Effector memory CD4-positive, alpha-beta T cell (primary cell): Measurements from ENCODE around the gene GNAI1.

Source experiments
- DNase-seq, 3 donors: peaks; one replicate each; pipeline ENCODE4 v3.0.0-alpha.2; 2020
- H3K27ac ChIP-seq: 2 replicates; pipeline ENCODE4 v1.7.0; 2013; ENCODE audit warnings: mild to moderate bottlenecking, low read length, moderate library complexity; ENCODE audit not compliant: insufficient read depth, poor library complexity, severe bottlenecking
- H3K27me3 ChIP-seq: replicated peaks from 2 replicates; pipeline ENCODE4 v1.7.0; 2013; ENCODE audit warnings: mild to moderate bottlenecking, low read length; ENCODE audit not compliant: insufficient read depth, control insufficient read depth, poor library complexity, severe bottlenecking
- H3K36me3 ChIP-seq: 2 replicates; pipeline ENCODE4 v1.7.0; 2013; ENCODE audit warnings: mild to moderate bottlenecking, low read length, moderate library complexity; ENCODE audit not compliant: control insufficient read depth, insufficient read depth
- H3K4me1 ChIP-seq: 2 replicates; pipeline ENCODE4 v1.7.0; 2013; ENCODE audit warnings: low read length, mild to moderate bottlenecking; ENCODE audit not compliant: control insufficient read depth, insufficient read depth, poor library complexity, severe bottlenecking
- H3K4me3 ChIP-seq: 2 replicates; pipeline ENCODE4 v1.7.0; 2013; ENCODE audit warnings: low read length, low read depth, mild to moderate bottlenecking; ENCODE audit not compliant: insufficient read depth, poor library complexity, severe bottlenecking
- H3K9me3 ChIP-seq: 2 replicates; pipeline ENCODE4 v1.7.0; 2013; ENCODE audit warnings: mild to moderate bottlenecking, low read length, moderate library complexity; ENCODE audit not compliant: control insufficient read depth

GNAI1 gene

DNA sequence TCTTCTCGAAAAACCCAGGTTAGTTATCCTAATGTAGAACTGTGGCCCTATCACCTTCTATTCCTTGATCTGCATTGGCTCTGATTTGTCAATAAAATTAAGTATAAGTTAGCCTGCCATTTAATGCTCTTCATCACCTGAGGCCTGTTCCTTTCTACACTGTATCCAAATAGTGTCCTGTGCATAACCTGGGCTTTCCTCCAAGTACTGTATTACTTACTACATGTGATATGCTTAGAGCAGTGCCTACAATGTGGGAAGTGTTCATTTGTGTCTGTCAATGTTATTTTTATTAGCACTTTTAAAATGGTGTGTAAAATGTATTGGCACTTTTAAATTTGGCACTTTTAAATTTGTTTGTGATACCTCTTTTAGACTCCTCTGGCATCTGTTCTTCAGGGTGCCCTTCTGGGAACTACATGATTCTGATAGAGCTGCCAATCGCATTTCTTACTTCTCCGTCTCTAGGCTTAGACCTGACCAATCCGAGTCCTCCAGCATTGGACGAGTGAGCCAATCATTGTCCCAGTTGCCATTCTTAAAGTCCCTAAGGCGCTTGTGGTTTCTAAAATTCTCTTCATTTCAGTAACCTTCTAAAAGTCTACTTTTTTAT is 85.5 kb downstream of the GNAI1 start:
- no peak for DNase-seq

DNA sequence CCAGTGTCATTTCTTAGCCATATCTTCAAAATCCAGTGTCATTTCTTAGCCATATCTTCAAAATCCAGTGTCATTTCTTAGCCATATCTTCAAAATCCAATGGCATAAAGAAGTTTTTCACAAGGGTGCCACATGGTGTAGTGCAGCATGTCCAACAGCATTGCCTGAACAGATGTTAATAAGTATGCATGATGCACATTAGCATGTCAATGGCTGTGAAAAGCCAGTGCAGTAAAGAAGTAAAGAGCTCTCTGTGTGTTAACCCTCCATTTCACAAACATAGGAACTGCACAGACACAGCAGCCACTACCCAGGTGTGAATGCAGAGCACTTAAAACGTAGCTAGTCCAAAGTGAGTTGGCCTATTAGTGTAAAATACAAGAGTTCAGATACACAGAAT is 89.8 kb downstream of the GNAI1 start:
- DNase-seq, result no peak
- Histone ChIP-seq H3K4me1 (no peaks in the 10 kb centered on the region), H3K27me3 (no peaks in the 10 kb centered on the region), H3K4me3 (no peak overlapping the region), H3K9me3 (no peaks in the 10 kb centered on the region), H3K27ac (no peak overlapping the region), H3K36me3 (no peaks in the 10 kb centered on the region)

More for the DNA sequence above, 85.5 kb downstream of the GNAI1 start:
- no peak overlapping the region for H3K4me3 ChIP-seq
- H3K4me1 ChIP-seq, result no peaks in the 10 kb centered on the region
- H3K36me3 ChIP-seq, result no peaks in the 10 kb centered on the region
- no peaks in the 10 kb centered on the region for H3K27me3 ChIP-seq
- H3K9me3 ChIP-seq, result no peaks in the 10 kb centered on the region
- H3K27ac ChIP-seq, result no peak overlapping the region

DNA sequence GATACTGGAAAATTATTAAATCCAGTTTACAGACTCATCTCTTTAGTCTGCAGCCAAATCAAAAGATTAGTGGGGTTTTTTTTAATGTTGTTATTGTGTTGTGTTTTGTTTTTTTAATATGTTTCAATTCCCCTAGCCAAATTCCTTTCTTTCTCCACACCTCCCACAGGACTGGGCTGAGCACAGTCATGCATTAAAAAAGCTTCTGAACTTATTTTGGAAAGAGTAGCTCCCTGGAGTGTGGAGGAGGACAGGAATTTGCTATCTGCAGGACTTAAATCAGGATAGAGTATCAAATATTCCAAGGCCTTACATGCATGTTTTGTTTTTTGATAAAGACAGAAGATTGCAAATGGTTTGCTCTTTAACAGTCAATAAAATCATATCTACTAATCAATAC is 90.7 kb downstream of the GNAI1 start:
- H3K4me3 ChIP-seq, result no peak overlapping the region
- DNase-seq, result no peak
- no peaks in the 10 kb centered on the region for H3K4me1 ChIP-seq
- H3K9me3 ChIP-seq, result no peaks in the 10 kb centered on the region
- H3K36me3 ChIP-seq, result no peaks in the 10 kb centered on the region
- no peak overlapping the region for H3K27ac ChIP-seq
- no peaks in the 10 kb centered on the region for H3K27me3 ChIP-seq

DNA sequence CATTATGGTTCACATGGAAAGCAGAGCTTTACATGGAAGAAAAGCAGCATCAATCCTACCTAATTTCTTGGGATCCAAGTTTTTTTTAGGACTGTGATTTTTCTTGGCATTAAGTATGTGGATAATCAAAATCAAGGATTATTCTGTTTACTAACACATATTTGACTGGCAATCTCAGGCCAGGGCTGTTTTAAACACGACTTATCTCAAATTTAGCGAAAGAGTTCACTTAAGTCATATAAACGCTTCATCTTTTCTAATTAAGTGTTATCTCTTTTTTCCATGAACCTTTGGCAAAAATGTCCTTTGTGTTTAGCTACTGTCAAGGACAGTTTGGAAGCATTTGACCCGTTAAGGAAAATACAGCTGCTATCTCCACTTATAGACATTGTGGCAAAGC is 92.0 kb downstream of the GNAI1 start:
- no peak for DNase-seq
- H3K4me1 ChIP-seq, result no peaks in the 10 kb centered on the region
- no peaks in the 10 kb centered on the region for H3K36me3 ChIP-seq
- H3K27me3 ChIP-seq, result no peaks in the 10 kb centered on the region
- H3K9me3 ChIP-seq, result no peaks in the 10 kb centered on the region
- no peak overlapping the region for H3K27ac ChIP-seq
- H3K4me3 ChIP-seq, result no peak overlapping the region

DNA sequence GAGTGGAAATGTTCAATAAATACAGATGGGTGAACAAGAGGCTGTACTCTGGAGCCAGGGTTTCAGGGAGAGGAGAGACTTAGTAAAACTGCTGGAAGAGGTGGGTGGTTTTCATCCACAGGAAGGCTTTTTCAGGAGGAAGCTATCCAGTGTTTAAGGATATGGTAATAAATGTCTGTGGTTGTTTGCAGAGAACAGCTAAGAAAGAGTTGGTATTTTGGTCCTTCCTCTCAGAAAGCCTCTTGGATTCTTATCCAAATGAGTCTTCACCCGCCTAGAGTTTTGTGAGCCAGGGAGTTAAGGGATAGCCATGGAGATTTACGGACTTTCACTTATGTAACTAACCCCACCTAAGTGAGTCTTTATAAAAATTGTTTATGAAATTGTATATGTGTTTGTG is 95.7 kb downstream of the GNAI1 start:
- no peaks in the 10 kb centered on the region for H3K4me1 ChIP-seq
- no peak overlapping the region for H3K27ac ChIP-seq
- no peak for DNase-seq
- H3K9me3 ChIP-seq, result no peaks in the 10 kb centered on the region
- no peaks in the 10 kb centered on the region for H3K27me3 ChIP-seq
- no peak overlapping the region for H3K4me3 ChIP-seq
- no peaks in the 10 kb centered on the region for H3K36me3 ChIP-seq

DNA sequence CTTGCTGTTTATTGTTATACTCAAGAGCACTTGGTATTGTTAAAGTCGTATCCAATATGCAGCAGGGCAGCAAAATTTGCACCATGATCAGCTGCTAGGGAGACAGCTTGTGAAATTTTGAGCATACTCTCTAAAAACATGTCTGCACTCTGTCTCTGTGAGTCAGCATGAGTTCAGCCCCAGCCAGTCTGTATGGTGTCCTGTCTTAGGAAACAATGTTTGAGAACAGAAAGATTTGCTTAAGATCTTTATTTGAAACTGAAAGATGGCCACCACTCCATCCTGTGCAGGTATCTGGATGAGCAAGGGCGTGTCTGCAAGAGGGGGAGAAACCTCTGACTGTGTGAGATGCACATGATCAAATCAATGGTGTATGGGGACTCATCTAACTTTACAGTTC is 97.1 kb downstream of the GNAI1 start:
- H3K27ac ChIP-seq, result no peak overlapping the region
- no peaks in the 10 kb centered on the region for H3K27me3 ChIP-seq
- no peaks in the 10 kb centered on the region for H3K36me3 ChIP-seq
- H3K9me3 ChIP-seq, result no peaks in the 10 kb centered on the region
- H3K4me1 ChIP-seq, result no peaks in the 10 kb centered on the region
- H3K4me3 ChIP-seq, result no peak overlapping the region
- no peak for DNase-seq

DNA sequence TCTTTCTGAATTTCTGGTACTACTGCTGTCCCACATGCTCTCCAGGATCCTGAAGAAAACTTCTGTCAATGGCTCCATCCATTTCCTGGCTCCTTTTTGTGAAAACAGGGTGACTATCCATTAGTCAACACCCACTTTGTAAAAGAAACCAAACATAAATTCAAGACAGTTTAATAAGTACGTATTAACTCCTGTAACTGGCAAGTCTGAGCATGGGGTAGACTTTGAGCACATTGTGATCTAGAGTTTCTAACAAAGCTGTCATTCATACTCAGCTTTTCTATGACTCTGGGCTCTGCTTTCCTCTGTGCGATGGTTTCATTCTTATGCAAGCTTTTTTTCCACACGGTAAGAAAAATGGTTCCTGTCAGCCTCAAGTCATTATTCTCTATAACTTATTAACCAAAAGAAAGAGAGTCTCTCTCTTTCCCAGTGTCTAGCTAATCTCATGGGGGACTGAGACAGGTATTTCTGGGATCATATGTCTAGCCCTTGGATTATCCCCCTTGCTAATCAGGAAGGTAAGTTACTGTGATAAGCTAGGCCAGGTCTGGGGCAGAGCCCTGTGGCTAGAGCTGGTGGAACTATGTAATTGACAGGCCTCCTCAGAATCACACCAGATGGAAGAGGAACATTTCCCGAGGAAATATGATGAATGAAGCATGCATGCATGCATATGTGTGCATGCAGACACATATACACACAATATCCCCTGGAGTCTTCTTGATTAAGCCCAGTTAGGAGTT is 98.5 kb downstream of the GNAI1 start:
- Histone ChIP-seq H3K9me3 (no peaks in the 10 kb centered on the region), H3K4me3 (no peak overlapping the region), H3K27me3 (no peaks in the 10 kb centered on the region), H3K27ac (no peak overlapping the region), H3K4me1 (no peaks in the 10 kb centered on the region), H3K36me3 (no peaks in the 10 kb centered on the region)
- no peak for DNase-seq

DNA sequence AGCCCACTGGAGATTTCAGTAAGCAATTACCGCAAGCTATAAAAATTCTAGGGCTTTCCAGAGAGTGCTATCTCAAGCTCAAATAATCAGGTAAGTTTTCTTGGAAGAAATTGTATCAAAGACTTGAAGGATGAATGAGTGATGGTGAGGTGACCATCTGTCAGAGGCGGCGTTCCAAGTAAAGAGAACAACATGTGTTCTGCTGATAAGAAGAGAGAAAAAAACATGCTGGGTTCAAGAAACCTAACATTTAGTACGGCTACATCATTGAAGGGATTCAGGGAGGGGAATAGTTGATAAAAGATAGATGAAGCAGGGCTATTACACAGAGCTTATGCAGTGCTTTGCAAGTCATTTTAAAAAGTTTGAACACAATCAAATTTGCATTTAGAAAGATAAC is 100.7 kb downstream of the GNAI1 start:
- no peaks in the 10 kb centered on the region for H3K36me3 ChIP-seq
- H3K4me1 ChIP-seq, result no peaks in the 10 kb centered on the region
- H3K9me3 ChIP-seq, result no peaks in the 10 kb centered on the region
- H3K27me3 ChIP-seq, result no peaks in the 10 kb centered on the region
- no peak overlapping the region for H3K4me3 ChIP-seq
- H3K27ac ChIP-seq, result no peak overlapping the region
- DNase-seq, result no peak

DNA sequence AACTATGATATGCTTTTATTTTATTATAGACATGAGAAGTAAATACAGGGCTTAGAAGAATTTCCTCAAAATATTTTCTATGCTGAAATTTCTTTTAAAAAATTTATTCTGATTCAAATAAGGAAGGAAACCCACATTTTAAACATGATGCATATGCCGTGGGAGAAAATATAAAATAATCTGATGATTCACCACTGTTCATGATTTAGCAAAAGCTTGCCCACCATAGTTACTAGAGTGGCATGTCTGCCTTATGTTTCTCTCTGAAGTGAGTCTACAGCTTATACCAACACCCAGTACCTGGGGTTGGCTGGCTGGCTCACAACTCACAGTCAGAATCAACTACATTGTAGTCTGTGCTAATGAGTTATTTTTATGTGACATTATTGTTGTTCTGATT is 102.0 kb downstream of the GNAI1 start:
- H3K4me3 ChIP-seq, result no peak overlapping the region
- H3K27me3 ChIP-seq, result no peaks in the 10 kb centered on the region
- no peaks in the 10 kb centered on the region for H3K4me1 ChIP-seq
- no peak overlapping the region for H3K27ac ChIP-seq
- no peaks in the 10 kb centered on the region for H3K9me3 ChIP-seq
- DNase-seq, result no peak
- no peaks in the 10 kb centered on the region for H3K36me3 ChIP-seq

DNA sequence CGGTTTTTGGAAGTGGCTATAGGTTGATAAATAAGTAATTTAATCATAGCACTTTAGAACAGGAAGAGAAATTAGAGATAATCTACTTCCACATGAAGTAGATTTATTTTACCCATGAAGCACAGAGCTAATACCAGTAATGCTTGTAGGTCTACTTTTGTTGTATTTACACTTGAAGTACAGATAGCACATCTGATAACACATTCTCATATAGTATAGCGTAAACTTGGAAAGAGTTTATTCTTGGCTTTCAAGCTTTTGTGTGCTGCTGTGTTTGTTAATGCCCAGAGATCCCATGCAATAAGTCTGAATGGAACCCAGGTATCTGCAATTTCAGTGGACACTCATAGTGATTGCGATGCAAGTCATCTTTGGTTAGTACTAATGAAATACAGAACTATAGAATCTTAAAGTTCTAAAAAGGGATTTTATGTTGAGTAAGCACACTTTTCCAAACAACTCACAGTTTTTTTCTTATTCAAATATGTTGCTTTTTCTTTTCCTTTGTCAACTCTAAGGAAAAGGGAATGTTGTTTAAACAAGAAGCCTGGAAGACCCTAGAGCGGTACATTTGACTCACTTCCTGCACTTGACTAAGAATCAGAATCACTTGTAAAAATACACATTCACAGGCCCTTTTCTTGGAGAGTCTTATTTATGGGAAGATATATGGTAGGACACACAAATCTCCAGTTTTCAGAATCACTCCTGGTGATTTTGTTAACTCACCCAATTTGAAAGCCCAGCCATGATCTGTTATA is 105.8 kb downstream of the GNAI1 start:
- H3K27ac ChIP-seq, result no peak overlapping the region
- H3K4me3 ChIP-seq, result no peak overlapping the region
- H3K9me3 ChIP-seq, result no peaks in the 10 kb centered on the region
- H3K27me3 ChIP-seq, result no peaks in the 10 kb centered on the region
- no peak for DNase-seq
- no peaks in the 10 kb centered on the region for H3K4me1 ChIP-seq
- H3K36me3 ChIP-seq, result no peaks in the 10 kb centered on the region
